Subcutaneous adipose tissue (tissue), 4 donors: ENCODE data around the gene PSG11. TPM values are rescaled to one million over a fixed set of nuclear protein-coding genes. Genes with fewer than 3 reads are reported as not detected.
"Not testable (repeated sequence)": the region's sequence is repeated elsewhere in the genome, so short reads cannot be mapped to it uniquely, and the experiment has no call there.

ENCODE experiments used
- total RNA-seq, 4 donors: library from RNA; depleted of rRNA; stranded (reverse); fragments of >200 nt; gene quantifications; one replicate each; pipeline ENCODE4 v1.1.0, GENCODE V29; 2016
- TF ChIP-seq, protein P1 (sequence below): fragments of 450-650 bp; IDR thresholded peaks from one replicate; pipeline ENCODE4 v1.5.1; 2016; ENCODE audit warnings: low read depth, mild to moderate bottlenecking, control low read depth, antibody characterized with exemption, moderate library complexity

PSG11 gene
- not detected for total RNA-seq

- TF ChIP-seq, protein P1, sequence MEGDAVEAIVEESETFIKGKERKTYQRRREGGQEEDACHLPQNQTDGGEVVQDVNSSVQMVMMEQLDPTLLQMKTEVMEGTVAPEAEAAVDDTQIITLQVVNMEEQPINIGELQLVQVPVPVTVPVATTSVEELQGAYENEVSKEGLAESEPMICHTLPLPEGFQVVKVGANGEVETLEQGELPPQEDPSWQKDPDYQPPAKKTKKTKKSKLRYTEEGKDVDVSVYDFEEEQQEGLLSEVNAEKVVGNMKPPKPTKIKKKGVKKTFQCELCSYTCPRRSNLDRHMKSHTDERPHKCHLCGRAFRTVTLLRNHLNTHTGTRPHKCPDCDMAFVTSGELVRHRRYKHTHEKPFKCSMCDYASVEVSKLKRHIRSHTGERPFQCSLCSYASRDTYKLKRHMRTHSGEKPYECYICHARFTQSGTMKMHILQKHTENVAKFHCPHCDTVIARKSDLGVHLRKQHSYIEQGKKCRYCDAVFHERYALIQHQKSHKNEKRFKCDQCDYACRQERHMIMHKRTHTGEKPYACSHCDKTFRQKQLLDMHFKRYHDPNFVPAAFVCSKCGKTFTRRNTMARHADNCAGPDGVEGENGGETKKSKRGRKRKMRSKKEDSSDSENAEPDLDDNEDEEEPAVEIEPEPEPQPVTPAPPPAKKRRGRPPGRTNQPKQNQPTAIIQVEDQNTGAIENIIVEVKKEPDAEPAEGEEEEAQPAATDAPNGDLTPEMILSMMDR = not testable (repeated sequence)
Measured at GRCh38 chr19:43026369-43026768, at the start of gene PSG11. PSG11 (minus strand) TSS chr19:43026469; CDS start chr19:43026372, 97 bp downstream.

DNA sequence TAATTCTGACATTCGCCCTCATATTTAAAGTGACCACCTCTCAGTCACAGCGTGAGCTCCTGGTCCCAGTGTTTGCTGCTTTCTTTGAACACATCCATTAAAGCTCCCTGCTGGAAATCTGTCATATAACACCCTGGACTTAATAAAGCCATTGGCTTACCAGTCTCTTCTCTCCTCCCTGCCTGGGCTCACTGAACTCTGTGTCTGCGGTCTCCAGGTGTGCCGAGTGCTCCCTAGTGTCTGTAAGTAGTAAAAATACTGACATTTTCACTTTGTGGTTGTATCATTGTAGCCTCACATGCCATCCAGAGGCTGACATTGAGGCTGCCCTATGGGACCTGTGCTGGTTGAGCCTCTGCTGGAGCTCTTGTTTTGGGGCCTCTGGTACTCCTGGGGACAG is 2.6 kb upstream of the PSG11 start:
- TF ChIP-seq, protein P1 = no peak

DNA sequence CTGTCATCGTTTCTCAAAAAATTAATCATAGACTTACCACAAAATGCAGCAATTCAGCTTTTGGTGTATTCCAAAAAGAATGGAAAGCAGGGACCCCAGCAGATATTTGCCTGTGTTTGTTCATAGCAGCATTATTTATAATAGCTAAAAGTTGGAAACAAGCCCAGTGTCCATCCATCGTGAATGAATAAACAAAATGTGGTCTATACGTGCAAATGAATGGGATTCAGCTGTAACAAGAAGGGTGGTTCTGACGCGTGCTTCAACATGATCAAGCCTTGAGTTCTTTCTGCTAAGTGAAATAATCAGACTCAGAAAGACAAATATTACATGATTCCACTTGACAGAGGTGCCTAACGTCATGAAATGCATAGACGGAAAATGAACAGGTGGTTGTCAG is 36.4 kb downstream of the PSG11 start:
- TF ChIP-seq, protein P1 = no peak

GRCh38 chr19:42985588-42985987 is 40.7 kb downstream of the PSG11 start:
- TF ChIP-seq, protein P1 = no peak

DNA sequence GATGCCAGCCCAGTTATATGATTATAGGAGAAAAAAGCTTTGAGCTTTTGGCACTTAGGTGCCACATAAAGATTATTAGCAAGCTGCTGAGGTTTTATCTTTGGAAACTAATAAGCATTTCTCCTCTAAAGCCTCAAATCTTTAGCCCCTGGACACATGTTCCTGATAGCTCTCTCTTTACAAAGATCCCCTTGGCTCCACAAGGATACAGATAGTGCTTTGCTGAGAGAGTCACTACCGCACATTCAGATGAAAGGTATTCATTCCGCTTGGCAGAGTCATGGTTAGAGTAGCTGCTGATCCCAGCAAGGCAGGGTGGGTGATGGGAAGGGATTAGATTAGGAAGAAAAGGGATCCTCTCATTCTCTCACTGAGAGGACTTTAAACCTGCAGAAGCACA is 61.1 kb downstream of the PSG11 start:
- TF ChIP-seq, protein P1 = no peak

GRCh38 chr19:42961119-42961518 is 65.2 kb downstream of the PSG11 start:
- TF ChIP-seq, protein P1 = no peak

Other genes with a start within 250 kb of the PSG11 start
- gene PSG1, start 146.8 kb downstream of the PSG11 start, total RNA-seq = under 1 TPM in 1 of 4 donors, not detected in 3; 0.16 TPM
- gene PSG6, start 108.6 kb downstream of the PSG11 start, total RNA-seq = not detected
- gene PSG7, start 89.3 kb downstream of the PSG11 start, total RNA-seq = not detected
- not detected for gene PSG2, start 56.2 kb upstream of the PSG11 start, total RNA-seq
- not detected for gene PSG5, start 160.1 kb upstream of the PSG11 start, total RNA-seq
- not detected for gene PSG4, start 179.2 kb upstream of the PSG11 start, total RNA-seq
- gene PSG9, start 243.1 kb upstream of the PSG11 start, total RNA-seq = not detected